Body of pancreas (tissue), 4 donors: ENCODE measurements around the gene NDUFC2. TPM values are rescaled to one million over a fixed set of nuclear protein-coding genes. Genes with fewer than 3 reads are reported as not detected.

Experiments used
- ATAC-seq: fragments of 150-250 bp; one replicate; pipeline ENCODE4 v1.9.1; 2016
- DNase-seq, 4 donors: peaks; one replicate each; pipeline ENCODE4 v3.0.0-alpha.2; 2019
- H3K27ac ChIP-seq, 4 donors: fragments of 200-600 bp; sonication (generic); 1 replicate in 3 of 4; 2 replicates in 1 of 4; pipeline versions ENCODE4 v1.5.1 to v1.6.1; 2016 to 2019; ENCODE audit warnings: mild to moderate bottlenecking in 1 of 4, mixed read lengths in 1 of 4, moderate library complexity in 1 of 4
- H3K27me3 ChIP-seq, 2 donors: fragments of 200-600 bp; sonication (generic); one replicate each; pipeline ENCODE4 v1.6.0; 2016; ENCODE audit warnings: mild to moderate bottlenecking in 1 of 2
- H3K36me3 ChIP-seq, 2 donors: fragments of 200-600 bp; sonication (generic); replicated peaks in 1 of 2; 2 replicates each; pipeline ENCODE4 v1.5.1; 2016; ENCODE audit warnings: low read depth in 2 of 2; ENCODE audit not compliant: insufficient read depth in 1 of 2
- H3K4me1 ChIP-seq: fragments of 200-600 bp; sonication (generic); one replicate; pipeline ENCODE4 v1.6.0; 2016
- H3K4me3 ChIP-seq, 2 donors: fragments of 200-600 bp; sonication (generic); 1 replicate in 1 of 2; 2 replicates in 1 of 2; pipeline ENCODE4 v1.5.1; 2016 to 2019
- H3K9me3 ChIP-seq, 3 donors: fragments of 200-600 bp; sonication (generic); 1 replicate in 2 of 3; 2 replicates in 1 of 3; pipeline ENCODE4 v1.5.1; 2016
- CTCF ChIP-seq, 7 experiments: fragments of 450-650 bp in 4 of 7; fragments of 200-600 bp in 3 of 7; sonication (generic) in 3 of 7; IDR thresholded peaks; one replicate each; pipeline ENCODE4 v1.5.1; 2016 to 2019; ENCODE audit warnings: antibody characterized with exemption in 7 of 7
- POLR2A ChIP-seq, 3 donors: fragments of 450-650 bp; IDR thresholded peaks; one replicate each; pipeline ENCODE4 v1.6.1; 2016; ENCODE audit warnings: antibody characterized with exemption in 3 of 3, mild to moderate bottlenecking in 2 of 3
- WGBS, 2 donors: methylation state at CpG; one replicate each; pipeline ENCODE4 v1.1.5; 2017; 5-methylcytosine and 5-hydroxymethylcytosine counted together
- intact Hi-C: fragments of 100-400 bp; cut with DNase I; formaldehyde crosslinking; loops from one replicate; pipeline ENCODE4 v1.15.1; 2023
- total RNA-seq, 2 donors: library from RNA; depleted of rRNA; stranded (reverse); fragments of >200 nt; gene quantifications; one replicate each; pipeline ENCODE4 v1.1.0, GENCODE V29; 2016

The NDUFC2 gene
- total RNA-seq: 10 to 100 TPM; 53.7 to 62.0 TPM

GRCh38 chr11:78079232-78080083 is at the start of gene NDUFC2:
NDUFC2 (minus strand) TSS chr11:78079862; CDS start chr11:78079744, 118 bp downstream.
- peak within 1 kb of the TSS; percentile 20 to 99 for H3K4me3 ChIP-seq
- intact Hi-C loops: no loop called here
- 0 to 1% methylated on average over 24 to 67 of the region's 68 CpGs for WGBS, 2 donors
- no peaks in the 10 kb centered on the region for H3K36me3 ChIP-seq
- ATAC-seq (peak; percentile 94), DNase-seq (peak; percentile 78 to 85 (median 82))
- H3K9me3 ChIP-seq: no peaks in the 10 kb centered on the region
- H3K27ac ChIP-seq: peak within 1 kb of the TSS; percentile 63 to 92 (median 80)
- no peaks in the 10 kb centered on the region for H3K27me3 ChIP-seq
- TF ChIP-seq POLR2A (IDR thresholded peaks at IDR 0.05): peak; percentile 48 to 83 (median 79)
- peak in 1 of 7 experiments; percentile 24 for TF ChIP-seq CTCF (IDR thresholded peaks at IDR 0.05)
- H3K4me1 ChIP-seq: peaks cover 49% of the 10 kb centered on the region

- no peak for ATAC-seq
- Histone ChIP-seq H3K4me3 (no peak overlapping the region), H3K27ac (no peak overlapping the region), H3K9me3 (no peaks in the 10 kb centered on the region), H3K27me3 (no peaks in the 10 kb centered on the region), H3K36me3 (peaks cover 0 to 4% of the 10 kb centered on the region in 2 donors), H3K4me1 (peaks cover under 1% of the 10 kb centered on the region)
- DNase-seq: no peak
- intact Hi-C loops: no loop called here
- no peak for TF ChIP-seq POLR2A (IDR thresholded peaks at IDR 0.05)
- TF ChIP-seq CTCF (IDR thresholded peaks at IDR 0.05): no peak
- WGBS, 2 donors: 95% methylated on average over 3 of the region's 3 CpGs
Observed at GRCh38 chr11:78127403-78127802, 47.7 kb upstream of the NDUFC2 start.

- H3K27me3 ChIP-seq: no peaks in the 10 kb centered on the region
- intact Hi-C loops: no loop called here
- DNase-seq: no peak
Observed at GRCh38 chr11:78112582-78113275, 33.1 kb upstream of the NDUFC2 start.

GRCh38 chr11:78111298-78111697 is 31.6 kb upstream of the NDUFC2 start:
- intact Hi-C loops: no loop called here
- WGBS, 2 donors: 60 to 80% methylated on average over 2 of the region's 2 CpGs
- H3K4me1 ChIP-seq: peaks cover 8% of the 10 kb centered on the region
- no peaks in the 10 kb centered on the region for H3K27me3 ChIP-seq
- peaks cover 0 to 3% of the 10 kb centered on the region in 2 donors for H3K36me3 ChIP-seq
- H3K9me3 ChIP-seq: no peaks in the 10 kb centered on the region
- TF ChIP-seq POLR2A (IDR thresholded peaks at IDR 0.05) (no peak), CTCF (IDR thresholded peaks at IDR 0.05) (no peak)
- ATAC-seq (no peak), DNase-seq (no peak)
- no peak overlapping the region for H3K27ac ChIP-seq
- no peak overlapping the region for H3K4me3 ChIP-seq

More at GRCh38 chr11:78112582-78113275, 33.1 kb upstream of the NDUFC2 start:
- no peaks in the 10 kb centered on the region for H3K9me3 ChIP-seq
- no peak for TF ChIP-seq CTCF (IDR thresholded peaks at IDR 0.05)
- TF ChIP-seq POLR2A (IDR thresholded peaks at IDR 0.05): no peak
- 80 to 89% methylated on average over 6 of the region's 6 CpGs for WGBS, 2 donors
- H3K36me3 ChIP-seq: peaks cover 0 to 3% of the 10 kb centered on the region in 2 donors
- H3K4me3 ChIP-seq: no peak overlapping the region
- no peak for ATAC-seq
- no peak overlapping the region for H3K27ac ChIP-seq
- H3K4me1 ChIP-seq: peaks cover 8% of the 10 kb centered on the region
